IgD-negative memory B cell (primary cell): ENCODE data around the gene TRMT2B. TPM values are rescaled to one million over a fixed set of nuclear protein-coding genes. Genes with fewer than 3 reads are reported as not detected.
A peak's percentile ranks its signal among the peaks of the same experiment; 100 is the strongest.
"Not testable (repeated sequence)": the region's sequence is repeated elsewhere in the genome, so short reads cannot be mapped to it uniquely, and the experiment has no call there.

Source experiments
- H3K27ac Mint-ChIP-seq, 3 donors: one replicate each; pipeline ENCODE4 v1.8.0; 2020 to 2022; ENCODE audit warnings: mild to moderate bottlenecking in 3 of 3, mixed read lengths in 3 of 3, moderate library complexity in 1 of 3
- H3K27me3 Mint-ChIP-seq: one replicate; pipeline ENCODE4 v1.8.0; 2021; ENCODE audit warnings: mixed read lengths
- H3K36me3 Mint-ChIP-seq: one replicate; pipeline ENCODE4 v1.8.0; 2020; ENCODE audit warnings: mild to moderate bottlenecking, mixed read lengths
- H3K4me1 Mint-ChIP-seq, 3 donors: one replicate each; pipeline ENCODE4 v1.8.0; 2020 to 2022; ENCODE audit warnings: mixed read lengths in 3 of 3, mild to moderate bottlenecking in 1 of 3
- H3K4me3 Mint-ChIP-seq, 4 donors: one replicate each; pipeline ENCODE4 v1.8.0; 2020 to 2022; ENCODE audit warnings: mild to moderate bottlenecking in 4 of 4, mixed read lengths in 4 of 4, moderate library complexity in 3 of 4
- H3K9me3 Mint-ChIP-seq, 3 donors: one replicate each; pipeline ENCODE4 v1.8.0; 2020 to 2021; ENCODE audit warnings: mixed read lengths in 3 of 3, mild to moderate bottlenecking in 1 of 3
- polyA plus RNA-seq: library from polyadenylated mRNA; unstranded; fragments of 300-500 nt; fragmentation: Illumina TruSeq; gene quantifications from one replicate; pipeline ENCODE4 v1.2.3, GENCODE V29; 2021

The TRMT2B gene, protein sequence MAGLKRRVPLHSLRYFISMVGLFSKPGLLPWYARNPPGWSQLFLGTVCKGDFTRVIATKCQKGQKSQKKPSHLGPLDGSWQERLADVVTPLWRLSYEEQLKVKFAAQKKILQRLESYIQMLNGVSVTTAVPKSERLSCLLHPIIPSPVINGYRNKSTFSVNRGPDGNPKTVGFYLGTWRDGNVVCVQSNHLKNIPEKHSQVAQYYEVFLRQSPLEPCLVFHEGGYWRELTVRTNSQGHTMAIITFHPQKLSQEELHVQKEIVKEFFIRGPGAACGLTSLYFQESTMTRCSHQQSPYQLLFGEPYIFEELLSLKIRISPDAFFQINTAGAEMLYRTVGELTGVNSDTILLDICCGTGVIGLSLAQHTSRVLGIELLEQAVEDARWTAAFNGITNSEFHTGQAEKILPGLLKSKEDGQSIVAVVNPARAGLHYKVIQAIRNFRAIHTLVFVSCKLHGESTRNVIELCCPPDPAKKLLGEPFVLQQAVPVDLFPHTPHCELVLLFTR
- 38.9 TPM for polyA plus RNA-seq

DNA sequence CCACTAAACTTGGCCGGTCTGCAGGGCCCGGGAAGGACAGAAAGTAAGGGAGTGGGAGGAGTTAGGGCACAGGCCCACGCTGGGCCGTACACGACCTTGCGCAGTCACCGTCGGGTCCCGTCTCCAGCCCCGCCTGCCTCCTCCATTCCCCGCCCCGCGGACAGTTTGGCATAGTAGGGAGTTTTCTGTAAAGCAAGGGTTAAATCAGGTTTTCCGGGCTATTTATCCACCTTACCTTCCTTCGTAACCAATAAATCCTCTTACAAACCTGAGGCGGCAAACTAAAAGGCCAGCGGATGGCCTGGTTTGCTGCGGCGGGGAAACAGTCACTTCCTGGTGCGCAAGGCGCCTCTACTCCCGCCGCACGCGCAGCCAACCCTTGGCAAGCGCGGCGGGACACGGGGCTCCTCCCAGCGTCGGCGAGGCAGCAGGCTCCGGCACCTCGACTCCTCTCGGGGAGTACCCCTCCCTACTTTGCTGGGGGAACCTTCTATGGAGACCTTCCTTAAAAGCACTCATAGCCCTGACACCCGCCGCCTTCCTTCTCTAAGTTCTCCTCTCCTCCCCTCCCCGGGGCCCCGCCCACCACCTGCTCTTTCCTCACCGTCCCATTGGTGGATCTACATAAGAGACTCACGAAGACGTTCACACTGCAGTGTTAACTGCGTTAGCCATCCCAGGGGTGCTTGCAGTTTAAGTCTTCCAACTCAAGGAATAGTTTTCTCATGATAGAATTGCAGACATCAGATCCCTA lies at the start of gene TRMT2B:
TRMT2B (minus strand) TSS at position 563 of the 754 bp plus-strand sequence. CDS start 9,822 bp downstream, outside the sequence.
- H3K9me3 Mint-ChIP-seq = peaks cover 0 to 2% (median 0%) of the 10 kb centered on the region in 3 donors
- peaks cover 11 to 17% (median 12%) of the 10 kb centered on the region in 3 donors for H3K4me1 Mint-ChIP-seq
- peak within 1 kb of the TSS; percentile 93 to 98 (median 97) for H3K27ac Mint-ChIP-seq
- peaks cover 1% of the 10 kb centered on the region for H3K36me3 Mint-ChIP-seq
- H3K4me3 Mint-ChIP-seq = peak within 1 kb of the TSS; percentile 86 to 98 (median 96)
- no peaks in the 10 kb centered on the region for H3K27me3 Mint-ChIP-seq

DNA sequence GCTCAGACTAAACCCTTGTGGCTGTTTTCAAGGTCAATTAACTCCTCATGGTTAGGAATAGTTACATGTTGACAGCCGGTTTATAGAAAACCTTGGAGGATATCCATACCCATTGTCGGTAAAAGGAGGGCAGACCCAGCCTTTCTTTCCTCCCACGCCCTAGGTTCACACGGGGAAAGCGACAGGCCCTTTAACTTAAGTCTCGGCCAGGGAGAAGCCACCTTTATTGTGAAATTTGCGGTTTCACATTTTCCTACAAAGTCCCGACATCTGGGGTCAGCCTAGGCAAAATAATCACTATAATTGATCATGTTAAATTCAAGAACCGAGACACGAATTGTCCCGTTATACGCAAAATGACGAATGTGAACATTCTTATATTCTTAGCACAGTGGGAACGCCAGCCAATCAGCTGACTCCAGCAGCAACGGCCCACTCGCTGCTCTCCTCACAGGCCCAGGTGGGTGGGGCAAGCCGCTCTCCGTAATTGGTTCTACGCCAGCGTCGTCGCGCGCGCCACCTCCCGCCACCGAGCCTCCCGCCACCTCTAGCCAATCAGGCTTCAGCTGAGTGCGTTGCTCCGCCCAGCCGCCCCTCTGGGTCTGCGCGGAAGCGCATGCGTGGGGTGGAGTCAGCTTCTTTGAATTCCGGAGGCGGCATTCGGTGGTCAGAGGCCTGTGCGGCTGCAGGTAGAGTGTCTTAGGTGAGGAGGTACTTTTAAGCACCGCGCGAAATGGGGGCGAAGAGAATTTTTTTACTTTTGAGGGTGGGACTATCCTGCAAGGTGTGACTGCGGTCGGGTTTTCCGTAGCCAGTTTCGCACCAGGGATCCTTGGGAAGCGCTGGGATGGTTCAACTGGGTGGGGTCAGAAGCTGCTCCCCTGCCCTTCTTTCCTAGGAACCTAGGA lies 45.9 kb upstream of the TRMT2B start, which contains the start of gene CENPI:
CENPI (plus strand) TSS at position 659 of the 908 bp plus-strand sequence. CDS start 2,867 bp downstream, outside the sequence.
- Mint-ChIP-seq H3K27me3 (peaks cover 3% of the 10 kb centered on the region), H3K27ac (peak within 1 kb of the TSS; percentile 65 to 81 (median 69)), H3K36me3 (peaks cover 1% of the 10 kb centered on the region), H3K4me3 (peak within 1 kb of the TSS; percentile 87 to 92 (median 92)), H3K4me1 (peaks cover 4 to 6% (median 6%) of the 10 kb centered on the region in 3 donors), H3K9me3 (no peaks in the 10 kb centered on the region)

DNA sequence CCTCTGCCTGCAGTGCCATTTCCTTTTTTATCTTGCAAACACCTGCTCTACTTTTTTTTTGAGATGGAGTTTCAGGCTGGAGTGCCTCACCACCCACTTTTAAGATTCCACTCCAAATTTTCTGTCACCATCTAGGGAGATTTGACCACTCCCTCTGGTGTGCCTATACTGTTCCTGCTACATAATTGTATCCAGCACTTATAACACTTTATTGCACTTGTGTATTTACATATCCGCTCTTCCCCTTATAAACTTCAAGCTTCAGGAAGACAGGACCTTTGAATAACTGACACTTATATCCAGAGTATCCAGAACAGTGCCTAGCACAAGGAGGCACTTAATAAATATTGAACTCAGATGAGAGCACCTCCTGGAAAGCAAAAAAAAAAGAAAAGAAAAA lies 39.9 kb upstream of the TRMT2B start:
- Mint-ChIP-seq H3K4me1 (peaks cover 0 to 7% (median 0%) of the 10 kb centered on the region in 3 donors), H3K36me3 (no peaks in the 10 kb centered on the region), H3K27me3 (peaks cover 1% of the 10 kb centered on the region), H3K9me3 (peaks cover 0 to 2% (median 0%) of the 10 kb centered on the region in 3 donors), H3K4me3 (no peak overlapping the region), H3K27ac (no peak overlapping the region)

DNA sequence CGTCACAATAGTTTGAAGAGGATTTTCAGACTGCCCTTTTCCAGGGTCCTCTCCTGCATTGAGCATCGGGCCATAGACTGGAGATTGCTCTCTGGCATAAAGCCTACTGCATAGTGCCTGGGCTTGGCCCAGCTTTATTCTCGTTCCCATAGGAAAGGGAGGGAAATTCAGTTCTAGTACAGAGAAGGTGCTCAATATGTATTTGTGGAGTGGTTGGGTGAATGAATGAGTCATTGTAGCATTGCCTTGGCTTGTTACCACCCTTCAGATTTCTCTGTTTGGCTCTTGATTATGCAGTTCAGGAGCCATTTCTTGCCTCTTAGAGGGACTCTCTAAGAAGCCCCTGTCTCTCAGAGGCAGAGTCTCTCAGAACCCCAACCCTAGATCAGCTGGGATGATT lies 29.3 kb upstream of the TRMT2B start:
- Mint-ChIP-seq H3K36me3 (no peaks in the 10 kb centered on the region), H3K4me1 (peaks cover 0 to 8% (median 3%) of the 10 kb centered on the region in 3 donors), H3K9me3 (no peaks in the 10 kb centered on the region), H3K4me3 (no peak overlapping the region), H3K27me3 (peaks cover 10% of the 10 kb centered on the region), H3K27ac (no peak overlapping the region)

DNA sequence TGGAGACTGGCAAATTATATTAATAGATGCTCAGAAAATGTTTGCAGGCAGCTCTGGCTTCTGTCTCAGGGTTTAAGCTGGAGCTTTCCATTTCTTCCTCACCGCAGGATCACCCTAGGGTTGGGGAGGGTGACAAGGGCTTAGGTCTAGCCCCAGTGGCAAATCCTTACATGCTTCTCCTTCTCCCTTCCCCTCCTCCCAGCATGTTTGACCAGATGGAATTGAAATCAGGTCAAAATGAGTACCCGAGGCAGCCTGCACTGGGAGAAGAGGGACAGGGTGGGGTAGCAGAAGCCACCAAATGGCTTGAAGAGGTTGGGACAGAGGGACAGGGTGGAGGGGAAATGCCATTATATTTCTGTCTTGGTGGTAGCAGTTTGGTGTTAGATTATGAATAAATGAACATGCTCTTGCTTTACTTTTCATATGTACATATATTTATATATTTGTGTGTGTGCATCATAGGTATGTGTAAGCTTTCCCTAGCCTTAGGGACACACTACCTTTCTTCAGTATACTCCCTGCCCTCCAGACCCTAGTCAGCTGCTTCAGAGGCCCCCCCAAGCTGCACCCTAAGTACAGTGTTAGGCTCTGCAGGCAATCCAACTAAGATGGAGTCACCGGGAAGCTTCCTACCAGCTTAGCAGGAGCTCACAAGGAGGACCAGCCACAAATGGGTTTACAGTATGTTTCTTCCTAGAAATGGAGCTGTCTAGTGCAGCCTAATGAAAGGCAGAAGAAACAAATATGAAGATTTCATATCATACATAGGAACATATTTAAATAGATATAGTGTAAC lies 28.6 kb upstream of the TRMT2B start:
- Mint-ChIP-seq H3K4me1 (peaks cover 0 to 8% (median 3%) of the 10 kb centered on the region in 3 donors), H3K27me3 (peaks cover 10% of the 10 kb centered on the region), H3K36me3 (no peaks in the 10 kb centered on the region), H3K9me3 (no peaks in the 10 kb centered on the region), H3K27ac (no peak overlapping the region), H3K4me3 (no peak overlapping the region)

DNA sequence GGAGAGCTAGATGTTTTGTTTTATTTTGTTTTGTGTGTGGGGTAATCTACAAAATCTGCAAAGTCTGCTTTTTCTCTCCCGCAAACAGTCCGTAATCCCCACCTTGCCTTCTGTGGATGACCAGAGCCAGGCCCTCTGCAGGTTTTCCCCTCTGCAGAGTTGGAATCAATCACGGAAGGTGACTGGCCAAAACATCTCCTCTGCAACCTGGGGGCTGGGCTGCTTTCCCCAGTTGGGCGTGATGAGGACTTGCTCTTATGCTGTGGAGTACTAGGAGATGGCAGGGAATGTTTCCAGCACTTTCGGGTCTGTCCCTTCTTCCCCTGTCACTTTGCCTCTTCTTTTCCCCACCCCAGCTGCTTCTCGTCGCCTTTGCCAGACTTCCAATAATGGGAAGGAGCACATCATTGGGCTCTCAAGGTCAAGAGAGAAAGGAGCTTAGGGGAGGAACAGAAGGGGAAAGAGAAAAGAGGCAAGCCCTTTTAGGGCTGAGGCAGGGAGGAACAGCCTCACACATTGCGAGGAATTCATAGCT lies 27.9 kb upstream of the TRMT2B start:
- peaks cover 10% of the 10 kb centered on the region for H3K27me3 Mint-ChIP-seq
- no peaks in the 10 kb centered on the region for H3K9me3 Mint-ChIP-seq
- H3K36me3 Mint-ChIP-seq = no peaks in the 10 kb centered on the region
- H3K4me3 Mint-ChIP-seq = no peak overlapping the region
- peaks cover 0 to 8% (median 3%) of the 10 kb centered on the region in 3 donors for H3K4me1 Mint-ChIP-seq
- no peak overlapping the region for H3K27ac Mint-ChIP-seq

DNA sequence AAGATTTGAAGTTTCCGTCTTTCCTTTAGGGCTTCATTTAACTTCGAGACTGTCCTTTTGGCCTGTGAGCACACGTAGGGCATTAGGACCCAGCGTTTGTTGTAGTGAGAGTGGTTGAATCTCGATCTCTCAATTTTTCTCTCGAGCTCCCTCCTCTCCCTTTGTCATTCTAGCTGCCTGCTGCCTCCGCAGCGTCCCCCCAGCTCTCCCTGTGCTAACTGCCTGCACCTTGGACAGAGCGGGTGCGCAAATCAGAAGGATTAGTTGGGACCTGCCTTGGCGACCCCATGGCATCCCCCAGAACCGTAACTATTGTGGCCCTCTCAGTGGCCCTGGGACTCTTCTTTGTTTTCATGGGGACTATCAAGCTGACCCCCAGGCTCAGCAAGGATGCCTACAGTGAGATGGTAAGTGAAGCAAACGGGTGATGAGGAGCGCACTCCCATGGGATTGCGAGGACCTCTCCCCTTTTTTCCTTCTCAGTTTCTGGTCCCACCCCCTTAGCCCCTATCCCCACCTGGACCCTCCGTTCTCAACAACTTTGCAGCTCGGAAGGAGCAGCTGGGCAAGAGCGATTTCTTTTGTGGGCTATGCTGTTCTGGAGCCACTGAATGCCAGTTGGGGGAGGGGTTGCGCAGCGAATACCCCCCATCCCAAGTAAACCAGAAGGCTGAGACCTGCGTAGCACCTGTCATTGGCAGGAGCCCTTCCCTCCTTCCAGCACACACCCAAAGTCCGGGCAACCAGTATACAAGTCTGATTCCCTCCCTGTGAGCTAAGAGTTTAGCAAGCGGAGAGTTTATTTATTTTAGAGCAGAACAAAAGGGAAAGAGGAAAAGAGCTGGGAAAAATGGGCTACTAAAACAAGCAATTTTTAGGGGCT lies 27.0 kb upstream of the TRMT2B start, which contains the start of gene TMEM35A:
TMEM35A (plus strand) TSS at position 164 of the 883 bp plus-strand sequence; CDS start at position 288, 124 bp downstream.
- Mint-ChIP-seq H3K27me3 (peaks cover 10% of the 10 kb centered on the region), H3K36me3 (no peaks in the 10 kb centered on the region), H3K4me3 (peak within 1 kb of the TSS in 1 of 4 donors; percentile 70), H3K9me3 (no peaks in the 10 kb centered on the region), H3K27ac (no peak within 1 kb of the TSS), H3K4me1 (peaks cover 0 to 8% (median 3%) of the 10 kb centered on the region in 3 donors)

DNA sequence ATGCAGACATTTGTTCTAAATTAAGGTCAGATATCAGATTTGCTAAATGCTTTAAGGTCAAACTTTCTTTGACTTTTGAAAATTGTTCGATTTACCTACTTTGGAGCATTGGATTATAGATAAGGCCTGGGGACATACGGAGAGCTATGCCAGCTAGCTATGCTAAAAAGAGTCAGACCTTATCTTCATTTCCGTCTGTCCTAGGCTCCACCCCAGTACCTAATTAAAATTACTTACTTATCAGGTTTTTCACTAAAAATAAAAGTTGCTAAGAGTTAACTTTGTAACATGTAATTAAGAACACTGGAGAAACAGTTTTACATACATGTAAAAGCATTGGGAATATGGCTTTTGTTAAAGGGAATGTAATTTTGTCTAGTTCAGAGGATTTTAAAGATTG lies 19.7 kb upstream of the TRMT2B start:
- H3K9me3 Mint-ChIP-seq = no peaks in the 10 kb centered on the region
- H3K4me1 Mint-ChIP-seq = no peaks in the 10 kb centered on the region
- H3K27ac Mint-ChIP-seq = no peak overlapping the region
- H3K27me3 Mint-ChIP-seq = no peaks in the 10 kb centered on the region
- H3K4me3 Mint-ChIP-seq = no peak overlapping the region
- H3K36me3 Mint-ChIP-seq = no peaks in the 10 kb centered on the region

DNA sequence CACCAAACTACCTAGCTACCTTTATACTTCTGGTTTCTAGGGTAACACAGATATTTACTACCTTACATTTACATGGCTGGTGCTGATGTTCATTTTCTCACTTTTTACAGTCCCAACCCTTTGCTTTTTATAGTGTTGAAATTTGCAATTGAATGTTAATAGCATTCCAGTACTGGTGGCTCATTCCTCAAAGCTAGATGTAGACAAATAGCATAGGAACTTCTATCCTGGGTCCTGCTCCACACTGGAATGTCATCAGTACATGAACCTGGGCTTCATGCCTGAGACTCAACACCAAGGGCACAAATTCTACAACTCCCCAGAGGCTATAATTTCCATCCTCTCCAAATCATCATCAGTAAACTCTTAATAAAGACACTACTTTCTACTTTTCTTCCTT lies 10.3 kb upstream of the TRMT2B start:
- Mint-ChIP-seq H3K9me3 (peaks cover 0 to 2% (median 0%) of the 10 kb centered on the region in 3 donors), H3K36me3 (no peaks in the 10 kb centered on the region), H3K4me3 (no peak overlapping the region)

DNA sequence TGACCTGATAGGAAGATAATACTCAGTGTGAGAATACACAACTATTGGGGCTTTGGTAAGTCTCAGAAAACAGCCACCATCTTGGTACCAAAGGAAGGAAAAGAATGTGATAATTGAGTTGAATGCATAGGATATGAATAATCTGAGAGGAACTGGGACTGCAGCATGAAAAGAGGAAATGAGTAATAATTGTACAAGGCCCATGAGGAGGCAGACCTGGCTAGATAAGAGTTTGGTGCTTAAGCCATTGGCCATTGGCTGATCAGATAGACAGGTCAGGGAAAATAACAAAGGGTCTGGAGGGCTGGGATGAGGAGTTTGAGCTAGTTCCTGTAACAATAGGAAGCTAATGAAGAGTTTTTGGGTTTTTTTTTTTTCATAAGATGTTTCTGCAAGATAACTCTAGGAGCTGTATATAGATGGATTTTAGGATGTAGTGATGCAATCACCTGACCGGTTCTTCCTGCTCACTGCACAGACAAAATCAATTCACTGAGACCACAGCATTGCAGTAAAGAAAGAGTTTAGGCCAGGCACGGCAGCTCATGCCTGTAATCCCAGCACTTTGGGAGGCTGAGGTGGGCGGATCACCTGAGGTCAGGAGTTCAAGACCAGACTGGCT lies 5.3 kb upstream of the TRMT2B start:
- Mint-ChIP-seq H3K27ac (no peak overlapping the region), H3K9me3 (no peaks in the 10 kb centered on the region), H3K27me3 (no peaks in the 10 kb centered on the region), H3K4me3 (peak overlapping the region in 1 of 4 donors; percentile 2), H3K4me1 (peaks cover 0 to 7% (median 7%) of the 10 kb centered on the region in 3 donors), H3K36me3 (no peaks in the 10 kb centered on the region)

More for the DNA sequence above, 10.3 kb upstream of the TRMT2B start:
- no peak overlapping the region for H3K27ac Mint-ChIP-seq
- peaks cover 6% of the 10 kb centered on the region for H3K27me3 Mint-ChIP-seq
- peaks cover 0 to 2% (median 2%) of the 10 kb centered on the region in 3 donors for H3K4me1 Mint-ChIP-seq

DNA sequence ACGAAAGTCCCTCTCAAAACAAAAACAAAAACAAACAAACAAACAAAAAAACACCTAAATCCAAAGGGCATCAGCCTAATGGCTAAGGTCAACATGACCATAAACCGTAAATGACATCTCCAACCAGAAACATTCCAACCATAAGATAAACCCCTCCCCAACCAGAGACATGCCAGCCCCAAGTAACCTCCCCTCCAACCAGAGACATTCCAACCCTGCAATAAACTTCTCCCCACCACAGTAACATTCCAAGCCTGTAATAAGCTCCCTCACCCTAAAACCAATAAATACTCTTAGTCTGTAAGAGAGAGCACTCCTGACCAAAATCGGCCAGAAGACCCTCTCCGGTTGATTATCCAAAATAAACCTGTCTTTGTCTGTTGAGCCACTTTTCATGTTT lies 4.6 kb upstream of the TRMT2B start:
- H3K27ac Mint-ChIP-seq = peak overlapping the region in 1 of 3 donors; percentile 65
- H3K36me3 Mint-ChIP-seq, H3K4me3 Mint-ChIP-seq: not testable (repeated sequence)

DNA sequence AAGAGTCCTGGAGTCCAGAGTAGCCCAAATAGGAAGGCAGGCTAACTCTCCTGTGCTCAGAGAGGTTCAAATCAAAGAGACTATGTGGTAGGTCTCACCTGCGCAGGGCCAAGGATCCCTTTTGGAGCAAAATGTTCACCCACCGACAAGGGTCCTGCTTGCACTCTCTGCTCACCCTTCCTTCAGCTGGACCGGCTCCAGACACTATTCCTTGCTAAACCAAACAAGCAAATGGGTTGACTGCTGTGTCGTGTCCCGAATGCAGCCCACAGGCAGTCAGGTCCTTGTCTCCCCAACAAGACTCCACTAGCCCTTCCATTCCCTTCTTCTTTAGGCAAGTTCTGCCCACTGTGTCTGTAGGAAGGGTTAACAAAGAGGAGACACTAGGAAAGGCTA lies 760 bp downstream of the TRMT2B start:
- H3K4me1 Mint-ChIP-seq = peaks cover 11 to 17% (median 12%) of the 10 kb centered on the region in 3 donors
- H3K27ac Mint-ChIP-seq = peak overlapping the region; percentile 93 to 98 (median 97)
- H3K9me3 Mint-ChIP-seq = peaks cover 0 to 2% (median 0%) of the 10 kb centered on the region in 3 donors
- no peaks in the 10 kb centered on the region for H3K27me3 Mint-ChIP-seq
- H3K36me3 Mint-ChIP-seq = peaks cover 1% of the 10 kb centered on the region
- H3K4me3 Mint-ChIP-seq = peak overlapping the region; percentile 86 to 98 (median 96)

More for the DNA sequence above, 4.6 kb upstream of the TRMT2B start:
- not testable (repeated sequence) for H3K9me3 Mint-ChIP-seq, H3K27me3 Mint-ChIP-seq
- H3K4me1 Mint-ChIP-seq = peaks cover 3 to 13% (median 7%) of the 10 kb centered on the region in 3 donors
